H1 (cell line): ENCODE measurements around the gene FAM53A. TPM values are rescaled to one million over a fixed set of nuclear protein-coding genes. Genes with fewer than 3 reads are reported as not detected.

ENCODE experiments used
- CTCF ChIA-PET: fragments of 300-600 bp; sonication (Branson Sonifier 250); formaldehyde crosslinking; loops from one replicate; lab custom pipeline; 2021; ENCODE audit not compliant: partially characterized antibody; lab: Charles Lee
- POLR2A ChIA-PET: fragments of 300-600 bp; sonication (Branson Sonifier 250); formaldehyde crosslinking; loops from one replicate; lab custom pipeline; 2021; ENCODE audit warnings: inconsistent platforms; ENCODE audit not compliant: partially characterized antibody; lab: Charles Lee
- DNase-seq, 2 experiments: peaks; one replicate each; pipeline versions ENCODE4 v3.0.0 to v3.0.0-alpha.2; 2010 to 2022; ENCODE audit warnings: low spot score in 2 of 2, low read depth in 1 of 2, mixed read lengths in 1 of 2
- FAIRE-seq: peaks from 2 replicates; lab custom pipeline; 2011; peaks lifted over from hg19 to GRCh38; lab: Jason Lieb, UNC
- H2AFZ ChIP-seq: 2 replicates; pipeline ENCODE4 v1.8.1; 2012; ENCODE audit warnings: low read length, inconsistent platforms
- H2AK5ac ChIP-seq: 2 replicates; pipeline ENCODE4 v1.6.1; 2013; ENCODE audit warnings: low read depth, low read length
- H2BK120ac ChIP-seq: replicated peaks from 2 replicates; pipeline ENCODE3; 2013; ENCODE audit warnings: low read depth, low read length, inconsistent platforms
- H2BK12ac ChIP-seq: 2 replicates; pipeline ENCODE4 v1.6.1; 2013; ENCODE audit warnings: low read depth, low read length
- H2BK15ac ChIP-seq: 2 replicates; pipeline ENCODE4 v1.6.1; 2013; ENCODE audit warnings: low read length
- H2BK20ac ChIP-seq: 2 replicates; pipeline ENCODE4 v1.6.1; 2013; ENCODE audit warnings: low read length
- H2BK5ac ChIP-seq: 2 replicates; pipeline ENCODE4 v1.6.1; 2013; ENCODE audit warnings: low read depth, low read length
- H3K14ac ChIP-seq: 2 replicates; pipeline ENCODE4 v1.6.1; 2013; ENCODE audit warnings: inconsistent platforms; ENCODE audit not compliant: insufficient read length
- H3K18ac ChIP-seq: 2 replicates; pipeline ENCODE4 v1.6.1; 2013; ENCODE audit warnings: low read length; ENCODE audit errors: extremely low read depth
- H3K23ac ChIP-seq: 2 replicates; pipeline ENCODE4 v1.6.1; 2013; ENCODE audit warnings: inconsistent platforms; ENCODE audit not compliant: insufficient read length
- H3K23me2 ChIP-seq: 2 replicates; pipeline ENCODE4 v1.6.1; 2013; ENCODE audit warnings: low read depth, low read length
- H3K27ac ChIP-seq: 2 replicates; pipeline ENCODE4 v1.6.1; 2011; ENCODE audit warnings: low read depth, low read length, inconsistent platforms
- H3K27me3 ChIP-seq, 4 experiments: replicated peaks in 1 of 4; 1 replicate in 1 of 4; 2 replicates in 3 of 4; pipeline versions ENCODE4 v1.6.1 to v1.8.1; 2011 to 2013; ENCODE audit warnings: low read length in 3 of 4, mild to moderate bottlenecking in 3 of 4, inconsistent platforms in 2 of 4, mixed read lengths in 2 of 4, moderate library complexity in 1 of 4; ENCODE audit not compliant: control insufficient read depth in 3 of 4, insufficient read depth in 3 of 4; ENCODE audit errors: extremely low read depth in 1 of 4
- H3K36me3 ChIP-seq, 4 experiments: 2 replicates each; pipeline versions ENCODE4 v1.6.1 to v1.8.1; 2011 to 2013; ENCODE audit warnings: mild to moderate bottlenecking in 4 of 4, low read length in 3 of 4, moderate library complexity in 2 of 4, control low read depth in 1 of 4, inconsistent platforms in 1 of 4; ENCODE audit not compliant: insufficient read depth in 4 of 4, control insufficient read depth in 2 of 4
- H3K4ac ChIP-seq: replicated peaks from 2 replicates; pipeline ENCODE3; 2013; ENCODE audit warnings: low read length, low read depth, mixed read lengths, inconsistent platforms; ENCODE audit not compliant: insufficient read length
- H3K4me1 ChIP-seq, 4 experiments: replicated peaks in 1 of 4; 1 replicate in 1 of 4; 2 replicates in 3 of 4; pipeline versions ENCODE4 v1.6.1 to v1.8.1; 2011 to 2013; ENCODE audit warnings: low read length in 3 of 4, inconsistent platforms in 2 of 4, mixed read lengths in 1 of 4; ENCODE audit not compliant: insufficient read depth in 4 of 4, control insufficient read depth in 3 of 4
- H3K4me2 ChIP-seq, 2 experiments: 2 replicates each; pipeline versions ENCODE4 v1.6.1 to v1.8.1; 2011 to 2013; ENCODE audit warnings: low read depth in 2 of 2, low read length in 2 of 2, control low read depth in 1 of 2, inconsistent platforms in 1 of 2, mild to moderate bottlenecking in 1 of 2; ENCODE audit not compliant: insufficient read depth in 1 of 2
- H3K4me3 ChIP-seq, 4 experiments: fragments of 200-600, 300-600 bp in 1 of 4; sonication (generic), shearing (Covaris generic), sonication (Bioruptor Twin) in 1 of 4; 2 replicates each; pipeline versions ENCODE4 v1.5.1 to v1.8.1; 2011 to 2016; ENCODE audit warnings: low read length in 4 of 4, low read depth in 3 of 4, control low read depth in 2 of 4, inconsistent platforms in 2 of 4, mild to moderate bottlenecking in 2 of 4, mixed read lengths in 1 of 4, moderate library complexity in 1 of 4; ENCODE audit not compliant: insufficient read depth in 2 of 4; ENCODE audit errors: extremely low read depth in 1 of 4
- H3K56ac ChIP-seq: replicated peaks from 2 replicates; pipeline ENCODE3; 2013; ENCODE audit warnings: low read depth, mild to moderate bottlenecking, mixed read lengths, low read length, inconsistent platforms; ENCODE audit not compliant: insufficient read length
- H3K79me1 ChIP-seq: 2 replicates; pipeline ENCODE4 v1.6.1; 2013; ENCODE audit warnings: low read depth, low read length, control low read depth
- H3K79me2 ChIP-seq, 2 experiments: 2 replicates each; pipeline versions ENCODE4 v1.6.1 to v1.8.1; 2012 to 2013; ENCODE audit warnings: low read length in 2 of 2, mild to moderate bottlenecking in 2 of 2, inconsistent platforms in 1 of 2; ENCODE audit not compliant: insufficient read depth in 2 of 2, control insufficient read depth in 1 of 2
- H3K9ac ChIP-seq, 4 experiments: replicated peaks in 1 of 4; 1 replicate in 1 of 4; 2 replicates in 3 of 4; pipeline versions ENCODE4 v1.6.1 to v1.8.1; 2011 to 2013; ENCODE audit warnings: low read depth in 3 of 4, low read length in 3 of 4, control low read depth in 2 of 4, mild to moderate bottlenecking in 2 of 4, moderate library complexity in 2 of 4, inconsistent platforms in 1 of 4; ENCODE audit errors: extremely low read depth in 1 of 4
- H3K9me3 ChIP-seq, 2 experiments: 2 replicates each; pipeline versions ENCODE4 v1.6.1 to v1.8.1; 2012 to 2013; ENCODE audit warnings: mild to moderate bottlenecking in 2 of 2, moderate library complexity in 2 of 2, control low read depth in 1 of 2, inconsistent platforms in 1 of 2, low read depth in 1 of 2, low read length in 1 of 2, mixed read lengths in 1 of 2; ENCODE audit not compliant: insufficient read depth in 2 of 2
- H4K20me1 ChIP-seq, 2 experiments: replicated peaks in 1 of 2; 2 replicates each; pipeline versions ENCODE3 to v1.8.1; 2011 to 2013; ENCODE audit warnings: inconsistent platforms in 2 of 2, low read length in 2 of 2, mild to moderate bottlenecking in 1 of 2; ENCODE audit not compliant: insufficient read depth in 2 of 2, control insufficient read depth in 1 of 2
- H4K5ac ChIP-seq: 2 replicates; pipeline ENCODE4 v1.6.1; 2013; ENCODE audit warnings: low read length, low read depth, mixed read lengths, inconsistent platforms; ENCODE audit not compliant: insufficient read length
- H4K8ac ChIP-seq: 2 replicates; pipeline ENCODE4 v1.8.0; 2013; ENCODE audit warnings: mild to moderate bottlenecking, moderate library complexity, low read length, inconsistent platforms; ENCODE audit not compliant: insufficient read depth; ENCODE audit errors: extremely low read depth
- H4K91ac ChIP-seq: replicated peaks from 2 replicates; pipeline ENCODE3; 2013; ENCODE audit warnings: low read length, mixed read lengths, inconsistent platforms; ENCODE audit not compliant: insufficient read length
- CEBPB ChIP-seq: IDR thresholded peaks from 2 replicates; pipeline ENCODE4 v1.6.1; 2012; ENCODE audit warnings: low read depth, low read length
- CTBP2 ChIP-seq: IDR thresholded peaks from 2 replicates; pipeline ENCODE4 v1.7.0; 2011; ENCODE audit warnings: borderline replicate concordance, mild to moderate bottlenecking, moderate library complexity, mixed read lengths, low read length; ENCODE audit not compliant: insufficient read depth, insufficient read length
- HDAC6 ChIP-seq: IDR thresholded peaks from one replicate; pipeline ENCODE4 v1.7.1; 2012; ENCODE audit warnings: low read depth, mild to moderate bottlenecking, inconsistent platforms, low read length, moderate library complexity
- KDM4A ChIP-seq: IDR thresholded peaks from one replicate; pipeline ENCODE4 v1.7.1; 2012; ENCODE audit warnings: low read depth, mild to moderate bottlenecking, moderate library complexity, low read length, inconsistent platforms; ENCODE audit not compliant: severe bottlenecking
- NANOG ChIP-seq: IDR thresholded peaks from 2 replicates; pipeline ENCODE4 v1.6.1; 2011; ENCODE audit warnings: low read length, low read depth, mild to moderate bottlenecking, inconsistent platforms; ENCODE audit not compliant: insufficient read depth, poor library complexity, severe bottlenecking
- POU5F1 ChIP-seq: IDR thresholded peaks from 2 replicates; pipeline ENCODE4 v1.6.1; 2011; ENCODE audit warnings: low read depth, mild to moderate bottlenecking, low read length, moderate library complexity
- RAD21 ChIP-seq, 2 experiments: IDR thresholded peaks in 1 of 2; conservative IDR thresholded peaks in 1 of 2; 2 replicates each; pipeline ENCODE4 v1.6.1; 2011; ENCODE audit warnings: low read depth in 2 of 2, low read length in 2 of 2, improper control_type of control experiment in 1 of 2, inconsistent platforms in 1 of 2, mild to moderate bottlenecking in 1 of 2, moderate library complexity in 1 of 2
- RFX5 ChIP-seq: IDR thresholded peaks from 2 replicates; pipeline ENCODE4 v1.6.1; 2011; ENCODE audit warnings: low read depth, low read length, improper control_type of control experiment, borderline replicate concordance
- RNF2 ChIP-seq: fragments of 200-900, 300-1000 bp; sonication (generic); IDR thresholded peaks from 2 replicates; pipeline ENCODE4 v1.7.1; 2016; ENCODE audit warnings: borderline replicate concordance, low read depth, mild to moderate bottlenecking, antibody characterized with exemption, low read length; ENCODE audit not compliant: poor library complexity, severe bottlenecking; ENCODE audit errors: missing control alignments
- TEAD4 ChIP-seq: IDR thresholded peaks from 2 replicates; pipeline ENCODE4 v1.6.1; 2012; ENCODE audit warnings: low read depth, low read length, inconsistent platforms, mixed read lengths
- WGBS, 2 experiments: shearing (Covaris generic) in 1 of 2; methylation state at CpG; one replicate each; pipeline versions ENCODE4 v1.1.6 to v1.1.7; 2013 to 2015; ENCODE audit warnings: low lambda C conversion rate in 2 of 2, mixed read lengths in 2 of 2, inconsistent platforms in 1 of 2, low coverage in 1 of 2, missing lambda C conversion rate in 1 of 2; ENCODE audit not compliant: insufficient replicate concordance in 2 of 2, insufficient coverage in 1 of 2, insufficient read length in 1 of 2; ENCODE audit errors: extremely low coverage in 1 of 2, missing lambda C conversion rate in 1 of 2; 5-methylcytosine and 5-hydroxymethylcytosine counted together
- polyA plus RNA-seq, 7 experiments: library from polyadenylated mRNA; depleted of rRNA in 3 of 7; stranded (reverse) in 5 of 7; unstranded in 2 of 7; fragments of >200 nt in 5 of 7; fragments of 200-250 nt in 2 of 7; gene quantifications; 1 replicate in 5 of 7; 2 replicates in 1 of 7; 4 replicates in 1 of 7; pipeline versions ENCODE4 v1.2.1 to v1.2.3, GENCODE V29; 2011 to 2013; ENCODE audit warnings: missing spikeins in 2 of 7, mixed read lengths in 2 of 7
- total RNA-seq: library from RNA; stranded (reverse); fragmentation: NEBNext Ultra II Directional; extraction: Animal tissue kit (Norgen Biotek cat#: 25700); gene quantifications from 2 replicates; pipeline ENCODE4 v1.2.1, GENCODE V29; 2021
- TF ChIP-seq, protein P1 (sequence below): IDR thresholded peaks from 2 replicates; pipeline ENCODE4 v1.6.1; 2012; ENCODE audit warnings: low read length, inconsistent platforms

Gene FAM53A
- total and polyA plus RNA-seq, 2 of the 8 experiments (the other 6 are each of a cell fraction or from before 2014, with no cell fraction given): 1.9 to 2.0 TPM

DNA sequence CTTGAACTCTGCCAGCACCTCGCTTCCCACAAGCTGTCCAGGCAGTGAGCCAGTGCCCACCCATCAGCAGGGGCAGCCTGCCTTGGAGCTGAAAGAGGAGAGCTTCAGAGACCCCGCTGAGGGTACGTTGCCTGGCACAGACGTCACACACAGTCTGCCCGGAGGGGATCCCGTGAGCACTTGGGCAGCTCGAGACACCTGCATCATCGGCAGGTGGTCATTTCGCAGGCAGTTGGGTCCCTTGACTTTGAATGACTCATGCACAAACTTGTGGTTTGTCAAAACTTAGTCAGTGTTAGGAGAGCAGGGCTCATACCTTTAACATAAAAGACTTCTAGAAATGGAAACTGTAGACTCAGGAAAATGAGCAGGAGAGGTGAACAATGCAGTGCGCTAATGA, 47.1 kb upstream of the FAM53A start:
- Histone ChIP-seq H3K18ac (no peak overlapping the region), H3K4ac (no peak overlapping the region), H3K23me2 (no peaks in the 10 kb centered on the region), H3K23ac (no peak overlapping the region), H3K14ac (no peak overlapping the region), H3K27ac (no peak overlapping the region), H3K4me2 (no peak overlapping the region), H2AK5ac (no peak overlapping the region), H2AFZ (no peak overlapping the region), H3K9ac (no peak overlapping the region), H3K36me3 (peaks cover 55 to 83% (median 73%) of the 10 kb centered on the region in 4 experiments), H2BK20ac (no peak overlapping the region), H4K8ac (no peak overlapping the region), H2BK12ac (no peak overlapping the region), H2BK15ac (no peak overlapping the region), H3K4me3 (no peak overlapping the region), H4K91ac (no peak overlapping the region), H4K20me1 (peaks cover 23 to 29% of the 10 kb centered on the region in 2 experiments), H3K79me2 (peaks cover 0 to 22% of the 10 kb centered on the region in 2 experiments; a peak in 2 of 4 replicates), H3K56ac (no peak overlapping the region), H3K4me1 (no peaks in the 10 kb centered on the region), H2BK120ac (no peak overlapping the region), H3K27me3 (no peaks in the 10 kb centered on the region), H4K5ac (no peak overlapping the region), H2BK5ac (no peak overlapping the region), H3K9me3 (no peaks in the 10 kb centered on the region), H3K79me1 (peaks cover 9% of the 10 kb centered on the region)
- ChIA-PET CTCF (interaction anchor here (1.2 to 18.6 kb wide), 10 partner anchors 10 to 118 kb away, joined by 3 to 326 read pairs (median 10); no protein-coding TSS in a partner anchor), POLR2A (interaction anchor here (0.9 to 2.7 kb wide), 2 partner anchors 10 to 19 kb away, joined by 3 to 15 read pairs; partner anchors contain the start of genes SLBP, TACC3 and TMEM129)
- TF ChIP-seq RFX5 (no peak), NANOG (no peak), KDM4A (no peak), POU5F1 (no peak), RNF2 (no peak), RAD21 (IDR thresholded peaks at IDR 0.05 in 1 of 2, conservative IDR thresholded peaks at IDR 0.05 in 1 of 2; ENCODE audit: low read depth in 2 of 2, low read length in 2 of 2) (no peak), HDAC6 (no peak), TEAD4 (no peak), CEBPB (no peak), CTBP2 (no peak)
- TF ChIP-seq, protein P1, sequence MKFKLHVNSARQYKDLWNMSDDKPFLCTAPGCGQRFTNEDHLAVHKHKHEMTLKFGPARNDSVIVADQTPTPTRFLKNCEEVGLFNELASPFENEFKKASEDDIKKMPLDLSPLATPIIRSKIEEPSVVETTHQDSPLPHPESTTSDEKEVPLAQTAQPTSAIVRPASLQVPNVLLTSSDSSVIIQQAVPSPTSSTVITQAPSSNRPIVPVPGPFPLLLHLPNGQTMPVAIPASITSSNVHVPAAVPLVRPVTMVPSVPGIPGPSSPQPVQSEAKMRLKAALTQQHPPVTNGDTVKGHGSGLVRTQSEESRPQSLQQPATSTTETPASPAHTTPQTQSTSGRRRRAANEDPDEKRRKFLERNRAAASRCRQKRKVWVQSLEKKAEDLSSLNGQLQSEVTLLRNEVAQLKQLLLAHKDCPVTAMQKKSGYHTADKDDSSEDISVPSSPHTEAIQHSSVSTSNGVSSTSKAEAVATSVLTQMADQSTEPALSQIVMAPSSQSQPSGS: no peak
- DNase-seq (no peak), FAIRE-seq (no peak)
- WGBS, 2 experiments: 94% methylated on average over 10 of the region's 10 CpGs; no CpG with 5 or more reads in 1 of the 2 experiments
